Measurements from ENCODE around the gene CDR2.

DNA sequence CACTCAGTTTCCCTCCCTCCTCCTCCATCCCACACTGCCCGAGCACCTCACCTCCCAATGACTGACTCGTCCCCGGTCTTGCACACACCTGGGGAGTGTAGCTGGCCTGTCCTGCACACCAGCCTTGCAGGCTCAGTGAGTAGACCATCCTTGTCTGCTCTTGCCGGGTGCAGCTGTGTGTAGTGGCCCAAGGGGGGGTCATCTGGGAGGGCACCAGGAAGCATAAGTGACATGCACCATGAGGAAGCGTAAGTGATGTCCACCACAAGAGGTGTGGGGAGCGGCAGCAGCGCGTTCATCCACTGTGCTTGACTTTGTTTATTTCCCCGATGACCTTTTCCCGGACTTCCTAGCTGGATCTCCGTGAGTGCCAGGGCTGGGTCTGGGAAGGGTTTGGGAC lies 45.5 kb upstream of the CDR2 start:
- no peak for TF ChIP-seq CTCF (IDR thresholded peaks at IDR 0.05)
- no peak for TF ChIP-seq POLR2A (IDR thresholded peaks at IDR 0.05)
